RWPE2 (cell line): ENCODE measurements around the gene TMEM50B.

ENCODE experiments used
- ATAC-seq: fragments of 200-7000 bp; cut with Tn5 transposase; 3 replicates; pipeline ENCODE4 v1.9.1; 2021; ENCODE audit warnings: low read depth
- DNase-seq: peaks from one replicate; pipeline ENCODE4 v3.0.0-alpha.2; 2020; ENCODE audit warnings: low spot score
- H3K27ac ChIP-seq: fragments of 450-650 bp; 2 replicates; pipeline ENCODE4 v1.5.1; 2017; ENCODE audit warnings: mild to moderate bottlenecking; ENCODE audit not compliant: poor library complexity, severe bottlenecking
- H3K27me3 ChIP-seq: fragments of 250-450 bp; sonication (Bioruptor Pico); 2 replicates; pipeline ENCODE4 v1.5.1; 2021; ENCODE audit warnings: mild to moderate bottlenecking, moderate library complexity; ENCODE audit not compliant: insufficient read depth, poor library complexity, severe bottlenecking
- H3K36me3 ChIP-seq: fragments of 250-450 bp; sonication (Bioruptor Pico); 2 replicates; pipeline ENCODE4 v1.5.1; 2020; ENCODE audit warnings: low read depth, mild to moderate bottlenecking, moderate library complexity
- H3K4me1 ChIP-seq: fragments of 250-450 bp; sonication (Bioruptor Pico); 2 replicates; pipeline ENCODE4 v1.5.1; 2021; ENCODE audit warnings: mild to moderate bottlenecking, moderate library complexity; ENCODE audit not compliant: insufficient read depth, poor library complexity, severe bottlenecking
- H3K4me3 ChIP-seq: fragments of 250-450 bp; sonication (Bioruptor Pico); 2 replicates; pipeline ENCODE4 v1.5.1; 2021; ENCODE audit warnings: mild to moderate bottlenecking, moderate library complexity; ENCODE audit not compliant: severe bottlenecking
- H3K9me3 ChIP-seq: fragments of 250-450 bp; sonication (Bioruptor Pico); 2 replicates; pipeline ENCODE4 v1.5.1; 2021; ENCODE audit warnings: mild to moderate bottlenecking, moderate library complexity; ENCODE audit not compliant: severe bottlenecking
- TF ChIP-seq, protein P1 (sequence below): fragments of 450-650 bp; IDR thresholded peaks from one replicate; pipeline ENCODE4 v1.5.1; 2017; ENCODE audit warnings: mild to moderate bottlenecking, moderate library complexity; ENCODE audit not compliant: poor library complexity, severe bottlenecking

The TMEM50B gene

DNA sequence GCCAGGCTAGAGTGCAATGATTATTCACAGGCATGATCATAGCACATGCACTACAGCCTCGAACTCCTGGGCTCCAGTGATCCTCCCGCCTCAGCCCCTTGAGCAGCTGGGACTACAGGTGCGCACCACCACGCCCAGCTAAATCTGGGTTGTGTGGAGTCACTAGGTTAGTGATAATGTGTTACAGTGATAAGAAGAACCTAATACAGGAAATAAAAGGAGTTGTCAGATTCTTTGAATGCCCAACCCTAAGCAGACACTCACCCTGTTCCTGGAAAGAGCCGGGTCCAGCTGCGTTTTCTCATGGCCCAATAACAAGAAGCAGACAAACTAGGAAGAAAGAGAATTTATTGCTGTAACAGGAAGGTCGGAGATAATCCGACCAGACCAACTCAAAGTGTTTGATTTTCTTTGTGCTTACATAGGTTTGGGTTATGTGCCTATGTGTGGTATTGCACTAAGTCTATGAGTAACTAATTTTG lies 67.8 kb downstream of the TMEM50B start:
- ATAC-seq (no peak), DNase-seq (no peak)
- no peak overlapping the region for H3K4me3 ChIP-seq
- peaks cover 60% of the 10 kb centered on the region for H3K36me3 ChIP-seq
- H3K27me3 ChIP-seq: no peaks in the 10 kb centered on the region
- H3K4me1 ChIP-seq: peaks cover 8% of the 10 kb centered on the region
- no peaks in the 10 kb centered on the region for H3K9me3 ChIP-seq
- TF ChIP-seq, protein P1, sequence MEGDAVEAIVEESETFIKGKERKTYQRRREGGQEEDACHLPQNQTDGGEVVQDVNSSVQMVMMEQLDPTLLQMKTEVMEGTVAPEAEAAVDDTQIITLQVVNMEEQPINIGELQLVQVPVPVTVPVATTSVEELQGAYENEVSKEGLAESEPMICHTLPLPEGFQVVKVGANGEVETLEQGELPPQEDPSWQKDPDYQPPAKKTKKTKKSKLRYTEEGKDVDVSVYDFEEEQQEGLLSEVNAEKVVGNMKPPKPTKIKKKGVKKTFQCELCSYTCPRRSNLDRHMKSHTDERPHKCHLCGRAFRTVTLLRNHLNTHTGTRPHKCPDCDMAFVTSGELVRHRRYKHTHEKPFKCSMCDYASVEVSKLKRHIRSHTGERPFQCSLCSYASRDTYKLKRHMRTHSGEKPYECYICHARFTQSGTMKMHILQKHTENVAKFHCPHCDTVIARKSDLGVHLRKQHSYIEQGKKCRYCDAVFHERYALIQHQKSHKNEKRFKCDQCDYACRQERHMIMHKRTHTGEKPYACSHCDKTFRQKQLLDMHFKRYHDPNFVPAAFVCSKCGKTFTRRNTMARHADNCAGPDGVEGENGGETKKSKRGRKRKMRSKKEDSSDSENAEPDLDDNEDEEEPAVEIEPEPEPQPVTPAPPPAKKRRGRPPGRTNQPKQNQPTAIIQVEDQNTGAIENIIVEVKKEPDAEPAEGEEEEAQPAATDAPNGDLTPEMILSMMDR: no peak
- no peak overlapping the region for H3K27ac ChIP-seq

- no peaks in the 10 kb centered on the region for H3K9me3 ChIP-seq
- H3K36me3 ChIP-seq: peaks cover 21% of the 10 kb centered on the region
- DNase-seq (no peak), ATAC-seq (no peak)
- H3K27me3 ChIP-seq: no peaks in the 10 kb centered on the region
- TF ChIP-seq, protein P1: no peak
- no peak overlapping the region for H3K27ac ChIP-seq
- H3K4me3 ChIP-seq: no peak overlapping the region
- peaks cover 11% of the 10 kb centered on the region for H3K4me1 ChIP-seq
Observed at GRCh38 chr21:33406493-33406892, 73.3 kb downstream of the TMEM50B start.

DNA sequence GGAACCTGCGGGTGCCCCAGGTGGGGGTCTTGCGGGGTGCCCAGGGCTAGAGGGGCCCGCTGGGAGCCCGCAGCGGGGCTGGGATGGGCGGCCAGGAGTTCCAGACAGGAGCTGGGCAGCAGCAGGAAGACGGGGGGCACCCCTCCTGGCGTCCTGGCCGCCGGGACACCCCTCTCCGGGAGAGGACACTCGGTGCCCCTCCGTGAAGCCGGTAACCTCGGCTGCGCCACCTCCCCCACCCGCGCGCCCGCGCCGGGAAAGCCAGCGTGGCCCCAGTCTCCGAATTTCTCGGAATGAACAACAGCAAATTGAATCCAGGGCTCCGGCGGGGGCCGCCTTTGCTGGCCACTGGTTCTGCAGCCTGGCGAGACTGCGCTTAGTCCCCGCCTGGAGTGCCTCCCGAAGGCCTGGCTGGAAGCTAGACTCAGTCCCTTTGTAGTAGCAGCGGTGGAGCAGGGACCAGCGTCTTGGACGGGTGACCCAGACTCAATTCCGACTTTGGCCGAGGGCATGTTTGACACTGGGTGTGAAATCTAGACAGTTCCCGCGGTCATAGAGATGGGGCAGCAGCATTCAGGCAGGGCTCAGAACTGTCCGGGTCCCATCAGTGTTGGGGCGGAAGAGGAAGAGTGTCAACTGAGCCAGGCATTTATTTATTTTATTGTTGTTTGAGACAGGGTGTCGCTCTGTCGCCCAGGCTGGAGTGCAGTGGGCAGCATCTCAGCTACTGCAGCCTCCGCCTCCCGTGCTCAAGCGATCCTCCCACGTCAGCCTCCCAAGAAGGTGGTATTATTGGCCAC lies 75.8 kb downstream of the TMEM50B start:
- H3K27me3 ChIP-seq: no peaks in the 10 kb centered on the region
- ATAC-seq: peak; percentile 50
- TF ChIP-seq, protein P1: no peak
- H3K27ac ChIP-seq: peak overlapping the region; percentile 81
- H3K4me3 ChIP-seq: peak overlapping the region; percentile 63
- DNase-seq: no peak
- H3K9me3 ChIP-seq: no peaks in the 10 kb centered on the region
- peaks cover 3% of the 10 kb centered on the region for H3K4me1 ChIP-seq
- H3K36me3 ChIP-seq: 0 out of 2 replicates have a peak, but pooled peaks cover 10% of the 10 kb centered on the region

GRCh38 chr21:33403128-33403785 lies 76.5 kb downstream of the TMEM50B start, which contains the start of gene IFNGR2:
Gene IFNGR2 (plus strand): TSS chr21:33403413. CDS start chr21:33403544, 131 bp downstream.
- Histone ChIP-seq H3K4me3 (peak within 1 kb of the TSS; percentile 63), H3K9me3 (no peaks in the 10 kb centered on the region), H3K27me3 (no peaks in the 10 kb centered on the region), H3K27ac (peak within 1 kb of the TSS; percentile 81), H3K36me3 (0 out of 2 replicates have a peak, but pooled peaks cover 4% of the 10 kb centered on the region), H3K4me1 (peaks cover 3% of the 10 kb centered on the region)
- DNase-seq (no peak), ATAC-seq (peak; percentile 37)
- TF ChIP-seq, protein P1: no peak
